OCI-LY1 (cell line): ENCODE measurements around the gene FOS.

Experiments used
- H2AFZ ChIP-seq: fragments of 200-600 bp; sonication (generic), shearing (Covaris generic); 2 replicates; pipeline ENCODE4 v1.6.0; 2014; ENCODE audit warnings: antibody characterized with exemption, mild to moderate bottlenecking, low read length
- H3F3A ChIP-seq: fragments of 200-600 bp; sonication (generic), shearing (Covaris generic); 2 replicates; pipeline ENCODE4 v1.6.0; 2014; ENCODE audit warnings: mild to moderate bottlenecking, antibody characterized with exemption, low read length, moderate library complexity; ENCODE audit not compliant: insufficient read depth
- H3K27ac ChIP-seq: fragments of 200-600 bp; sonication (generic); 2 replicates; pipeline ENCODE4 v1.5.1; 2014; ENCODE audit warnings: low read length, mixed run types, mild to moderate bottlenecking, low read depth; ENCODE audit not compliant: poor library complexity, severe bottlenecking
- H3K27me3 ChIP-seq: fragments of 200-600 bp; sonication (generic); 2 replicates; pipeline ENCODE4 v1.6.0; 2014; ENCODE audit warnings: antibody characterized with exemption, mild to moderate bottlenecking, low read length, moderate library complexity; ENCODE audit not compliant: insufficient read depth
- H3K36me3 ChIP-seq: fragments of 200-600 bp; sonication (generic); 2 replicates; pipeline ENCODE4 v1.6.1; 2014; ENCODE audit warnings: mild to moderate bottlenecking, antibody characterized with exemption, low read length, moderate library complexity, mixed read lengths; ENCODE audit not compliant: insufficient read depth
- H3K4me1 ChIP-seq: fragments of 200-600 bp; sonication (generic); 2 replicates; pipeline ENCODE4 v1.5.1; 2014; ENCODE audit warnings: mild to moderate bottlenecking, low read length, moderate library complexity; ENCODE audit not compliant: insufficient read depth, severe bottlenecking
- H3K4me2 ChIP-seq: fragments of 200-600 bp; sonication (generic), shearing (Covaris generic); 2 replicates; pipeline ENCODE4 v1.6.1; 2014; ENCODE audit warnings: low read length
- H3K4me3 ChIP-seq: fragments of 200-600 bp; sonication (generic); 2 replicates; pipeline ENCODE4 v1.5.1; 2014; ENCODE audit warnings: low read length, low read depth, mild to moderate bottlenecking, mixed read lengths; ENCODE audit not compliant: poor library complexity, severe bottlenecking
- H3K79me2 ChIP-seq: fragments of 200-600 bp; shearing (Covaris generic); 2 replicates; pipeline ENCODE4 v1.6.1; 2016; ENCODE audit warnings: mixed run types, low read length, mixed read lengths; ENCODE audit not compliant: insufficient read depth
- H3K9ac ChIP-seq: fragments of 200-600 bp; sonication (generic), shearing (Covaris generic); 2 replicates; pipeline ENCODE4 v1.6.1; 2014; ENCODE audit warnings: mild to moderate bottlenecking, low read length, mixed read lengths
- H3K9me2 ChIP-seq: fragments of 200-600 bp; sonication (generic), shearing (Covaris generic); 2 replicates; pipeline ENCODE4 v1.6.1; 2014; ENCODE audit warnings: low read depth, mild to moderate bottlenecking, low read length, mixed read lengths
- H3K9me3 ChIP-seq: fragments of 200-600 bp; shearing (Covaris generic); 2 replicates; pipeline ENCODE4 v1.6.1; 2014; ENCODE audit warnings: low read length, mixed read lengths
- H4K20me1 ChIP-seq: fragments of 200-600 bp; sonication (generic), shearing (Covaris generic); 2 replicates; pipeline ENCODE4 v1.6.0; 2016; ENCODE audit warnings: mild to moderate bottlenecking, low read length; ENCODE audit not compliant: insufficient read depth
- EZH2 ChIP-seq: fragments of 200-600 bp; sonication (generic), shearing (Covaris generic); IDR thresholded peaks from 2 replicates; pipeline ENCODE4 v1.8.0; 2017; ENCODE audit warnings: borderline replicate concordance, mixed run types, mild to moderate bottlenecking, antibody characterized with exemption, low read length, moderate library complexity, mixed read lengths
- TF ChIP-seq, protein P1 (sequence below): fragments of 200-600 bp; sonication (generic), shearing (Covaris generic); IDR thresholded peaks from 2 replicates; pipeline ENCODE4 v1.5.1; 2017; ENCODE audit warnings: mild to moderate bottlenecking, antibody characterized with exemption, low read length, moderate library complexity, mixed read lengths

FOS gene

DNA sequence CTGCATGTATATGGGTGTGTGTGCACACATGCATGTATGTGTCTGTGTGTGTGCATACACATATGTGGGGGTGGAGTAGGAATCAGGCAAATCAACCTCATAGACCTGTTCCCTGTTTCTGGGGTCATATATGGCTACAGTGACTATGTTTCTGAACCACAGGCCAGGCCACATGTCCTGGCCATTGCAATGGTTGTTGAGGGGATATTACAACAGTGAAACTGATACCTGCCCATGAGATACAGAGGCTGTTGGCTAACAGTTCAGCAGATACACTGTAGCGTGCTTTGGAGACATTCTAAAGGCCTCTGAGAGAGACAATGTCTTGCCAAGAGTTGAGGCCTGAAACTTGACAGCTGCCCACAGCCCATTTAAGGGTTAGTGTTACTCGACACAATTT lies 47.3 kb upstream of the FOS start:
- Histone ChIP-seq H4K20me1 (no peaks in the 10 kb centered on the region), H3K4me1 (peaks cover 9% of the 10 kb centered on the region), H3K36me3 (no peaks in the 10 kb centered on the region), H3K9me3 (no peaks in the 10 kb centered on the region), H3K9ac (no peak overlapping the region), H2AFZ (no peak overlapping the region), H3K79me2 (no peaks in the 10 kb centered on the region), H3K27me3 (no peaks in the 10 kb centered on the region), H3K4me2 (no peak overlapping the region), H3K9me2 (no peaks in the 10 kb centered on the region), H3F3A (no peaks in the 10 kb centered on the region), H3K27ac (no peak overlapping the region), H3K4me3 (no peak overlapping the region)
- no peak for TF ChIP-seq EZH2
- TF ChIP-seq, protein P1, sequence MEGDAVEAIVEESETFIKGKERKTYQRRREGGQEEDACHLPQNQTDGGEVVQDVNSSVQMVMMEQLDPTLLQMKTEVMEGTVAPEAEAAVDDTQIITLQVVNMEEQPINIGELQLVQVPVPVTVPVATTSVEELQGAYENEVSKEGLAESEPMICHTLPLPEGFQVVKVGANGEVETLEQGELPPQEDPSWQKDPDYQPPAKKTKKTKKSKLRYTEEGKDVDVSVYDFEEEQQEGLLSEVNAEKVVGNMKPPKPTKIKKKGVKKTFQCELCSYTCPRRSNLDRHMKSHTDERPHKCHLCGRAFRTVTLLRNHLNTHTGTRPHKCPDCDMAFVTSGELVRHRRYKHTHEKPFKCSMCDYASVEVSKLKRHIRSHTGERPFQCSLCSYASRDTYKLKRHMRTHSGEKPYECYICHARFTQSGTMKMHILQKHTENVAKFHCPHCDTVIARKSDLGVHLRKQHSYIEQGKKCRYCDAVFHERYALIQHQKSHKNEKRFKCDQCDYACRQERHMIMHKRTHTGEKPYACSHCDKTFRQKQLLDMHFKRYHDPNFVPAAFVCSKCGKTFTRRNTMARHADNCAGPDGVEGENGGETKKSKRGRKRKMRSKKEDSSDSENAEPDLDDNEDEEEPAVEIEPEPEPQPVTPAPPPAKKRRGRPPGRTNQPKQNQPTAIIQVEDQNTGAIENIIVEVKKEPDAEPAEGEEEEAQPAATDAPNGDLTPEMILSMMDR, result no peak

DNA sequence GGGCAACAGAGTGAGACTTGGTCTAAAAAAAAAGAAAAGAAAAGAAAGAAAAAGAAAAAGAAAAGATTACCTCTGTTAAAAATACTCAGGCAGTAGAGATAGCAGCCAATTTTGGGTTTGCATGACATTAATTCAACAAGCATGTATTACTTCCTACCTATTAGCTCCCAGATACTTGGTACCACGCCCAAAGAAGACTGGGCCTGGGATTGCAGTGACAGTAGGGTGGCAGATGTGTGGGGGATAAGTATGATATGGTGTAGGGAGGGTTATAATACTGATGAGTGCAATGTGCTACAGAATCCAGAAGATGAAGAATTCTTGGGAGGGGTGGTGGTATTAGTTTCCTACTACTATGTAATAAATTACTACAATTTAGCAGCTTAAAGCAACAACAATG lies 46.4 kb upstream of the FOS start:
- Histone ChIP-seq H2AFZ (no peak overlapping the region), H3K4me3 (no peak overlapping the region), H3K27ac (no peak overlapping the region), H4K20me1 (no peaks in the 10 kb centered on the region), H3K79me2 (no peaks in the 10 kb centered on the region), H3K9me3 (no peaks in the 10 kb centered on the region), H3K4me1 (peaks cover 9% of the 10 kb centered on the region), H3K4me2 (no peak overlapping the region), H3K9me2 (no peaks in the 10 kb centered on the region), H3K36me3 (no peaks in the 10 kb centered on the region), H3K27me3 (no peaks in the 10 kb centered on the region), H3F3A (no peaks in the 10 kb centered on the region), H3K9ac (no peak overlapping the region)
- TF ChIP-seq, protein P1, result no peak
- TF ChIP-seq EZH2, result no peak

DNA sequence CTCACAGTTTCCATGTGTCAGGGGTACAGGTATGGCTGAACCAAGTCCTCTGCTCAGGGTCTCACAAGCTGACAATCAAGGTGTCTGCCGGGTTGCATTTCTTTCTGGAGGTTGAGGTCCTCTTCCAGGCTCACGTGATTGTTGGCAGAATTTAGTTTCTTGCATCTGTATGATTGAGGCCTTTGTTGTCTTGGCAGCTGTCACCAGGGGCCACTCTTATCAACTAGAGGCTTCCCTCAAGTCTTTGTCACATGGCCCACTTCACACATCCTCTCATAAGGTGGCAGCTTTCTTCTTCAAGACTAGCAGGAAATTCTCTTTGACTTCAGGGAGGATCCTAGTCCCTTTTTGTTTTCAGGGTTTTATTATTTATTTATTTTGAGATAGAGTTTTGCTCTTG lies 46.0 kb upstream of the FOS start:
- Histone ChIP-seq H3K27ac (no peak overlapping the region), H3K4me2 (no peak overlapping the region), H3K9me3 (no peaks in the 10 kb centered on the region), H3K79me2 (no peaks in the 10 kb centered on the region), H3F3A (no peaks in the 10 kb centered on the region), H3K4me1 (peaks cover 9% of the 10 kb centered on the region), H3K27me3 (no peaks in the 10 kb centered on the region), H4K20me1 (no peaks in the 10 kb centered on the region), H3K9me2 (no peaks in the 10 kb centered on the region), H3K4me3 (no peak overlapping the region), H2AFZ (no peak overlapping the region), H3K36me3 (no peaks in the 10 kb centered on the region), H3K9ac (no peak overlapping the region)
- TF ChIP-seq, protein P1, result no peak
- TF ChIP-seq EZH2, result no peak
